Panc1 (cell line): ENCODE data around the gene ENOX2. TPM values are rescaled to one million over a fixed set of nuclear protein-coding genes. Genes with fewer than 3 reads are reported as not detected.
"Not testable (repeated sequence)": the region's sequence is repeated elsewhere in the genome, so short reads cannot be mapped to it uniquely, and the experiment has no call there.

Experiments used
- ATAC-seq: fragments of 200-7000 bp; cut with Tn5 transposase; 2 replicates; pipeline ENCODE4 v1.9.1; 2020; ENCODE audit warnings: mild to moderate bottlenecking, moderate library complexity
- BruUV-seq: library from RNA; stranded (reverse); fragments of 400-500 nt; replicated peaks from 2 replicates; lab custom pipeline; 2021; lab: Mats Ljungman, UMichigan
- CTCF ChIA-PET: fragments of 300-600 bp; sonication (Branson Sonifier 250); formaldehyde crosslinking; loops from one replicate; lab custom pipeline; 2022; ENCODE audit warnings: antibody characterized with exemption; lab: Charles Lee
- POLR2A ChIA-PET: fragments of 300-600 bp; sonication (Branson Sonifier 250); formaldehyde crosslinking; loops from one replicate; lab custom pipeline; 2022; ENCODE audit warnings: antibody characterized with exemption; lab: Charles Lee
- DNase-seq: peaks from one replicate; pipeline ENCODE4 v3.0.0-alpha.2; 2010; ENCODE audit warnings: low read depth, low spot score
- H3K27ac ChIP-seq: 2 replicates; pipeline ENCODE4 v1.5.1; 2011; ENCODE audit warnings: mild to moderate bottlenecking, low read length, inconsistent platforms
- H3K27me3 ChIP-seq: fragments of 200-500 bp; sonication (Bioruptor generic); 2 replicates; pipeline ENCODE4 v1.6.0; 2014; ENCODE audit warnings: low read length, inconsistent platforms; ENCODE audit not compliant: control insufficient read depth, insufficient read depth
- H3K36me3 ChIP-seq: fragments of 200-500 bp; sonication (Bioruptor generic); 2 replicates; pipeline ENCODE4 v1.5.1; 2014; ENCODE audit warnings: inconsistent platforms, mild to moderate bottlenecking, low read length, moderate library complexity; ENCODE audit not compliant: control insufficient read depth, insufficient read depth
- H3K4me1 ChIP-seq: 2 replicates; pipeline ENCODE4 v1.5.1; 2011; ENCODE audit warnings: inconsistent platforms, mild to moderate bottlenecking, low read length, moderate library complexity; ENCODE audit not compliant: control insufficient read depth, insufficient read depth
- H3K4me3 ChIP-seq, 2 experiments: 2 replicates each; pipeline ENCODE4 v1.5.1; 2011 to 2012; ENCODE audit warnings: low read depth in 2 of 2, low read length in 2 of 2, mild to moderate bottlenecking in 2 of 2, inconsistent platforms in 1 of 2, moderate library complexity in 1 of 2
- H3K9me3 ChIP-seq: fragments of 200-500 bp; sonication (Bioruptor generic); 2 replicates; pipeline ENCODE4 v1.5.1; 2014; ENCODE audit warnings: low read depth, mild to moderate bottlenecking, inconsistent platforms, low read length, moderate library complexity; ENCODE audit not compliant: control insufficient read depth, insufficient read depth
- CTCF ChIP-seq: fragments of 450-650 bp; IDR thresholded peaks from 2 replicates; pipeline ENCODE4 v1.5.1; 2017; ENCODE audit warnings: mild to moderate bottlenecking
- POLR2AphosphoS5 ChIP-seq: IDR thresholded peaks from 2 replicates; pipeline ENCODE4 v1.6.1; 2012; ENCODE audit warnings: mild to moderate bottlenecking, low read depth, low read length, moderate library complexity
- REST ChIP-seq, 2 experiments: IDR thresholded peaks; 2 replicates each; pipeline ENCODE4 v1.6.1; 2011 to 2012; ENCODE audit warnings: low read depth in 2 of 2, control low read depth in 1 of 2, low read length in 1 of 2, mild to moderate bottlenecking in 1 of 2, moderate library complexity in 1 of 2; ENCODE audit not compliant: insufficient read depth in 1 of 2
- SIN3A ChIP-seq: IDR thresholded peaks from 2 replicates; pipeline ENCODE4 v1.6.1; 2012; ENCODE audit warnings: low read depth, mild to moderate bottlenecking, low read length, moderate library complexity, borderline replicate concordance; ENCODE audit not compliant: insufficient read depth
- TCF7L2 ChIP-seq: IDR thresholded peaks from 2 replicates; pipeline ENCODE4 v1.6.1; 2011; ENCODE audit warnings: mild to moderate bottlenecking, low read depth, low read length, inconsistent platforms
- in situ Hi-C: cut with HindIII; loops from 2 replicates; pipeline ENCODE4 v1.10.0; 2016; ENCODE audit warnings: low sequenced_read_pairs, low pct_unique_long_range_greater_than_20kb
- intact Hi-C: fragments of 100-400 bp; cut with micrococcal nuclease; formaldehyde crosslinking; loops from one replicate; pipeline ENCODE4 v1.10.0; 2022; ENCODE audit not compliant: unreplicated experiment
- total RNA-seq: library from RNA; stranded (reverse); gene quantifications from one replicate; pipeline ENCODE4 v1.2.1, GENCODE V29; 2021; ENCODE audit not compliant: unreplicated experiment

ENOX2 gene
- total RNA-seq, 1 experiment from 2014 or later: 12.4 TPM

- ChIA-PET CTCF (no interaction called here), POLR2A (no interaction called here)
- TF ChIP-seq POLR2AphosphoS5 (no peak), CTCF (no peak), SIN3A (no peak), TCF7L2 (no peak), REST (IDR thresholded peaks at IDR 0.05; ENCODE audit: insufficient read depth in 1 of 2, low read depth in 2 of 2, low read length in 1 of 2) (no peak)
- Histone ChIP-seq H3K4me1 (no peaks in the 10 kb centered on the region), H3K36me3 (no peaks in the 10 kb centered on the region), H3K9me3 (no peaks in the 10 kb centered on the region), H3K4me3 (no peak overlapping the region), H3K27me3 (no peaks in the 10 kb centered on the region), H3K27ac (no peak overlapping the region)
- in situ Hi-C loops (no loop called here), intact Hi-C loops (no loop called here)
- ATAC-seq (no peak), DNase-seq (no peak)
- BruUV-seq: no TSS peak
Measured at GRCh38 chrX:130826249-130826648, 76.8 kb downstream of the ENOX2 start.

- no peaks in the 10 kb centered on the region for H3K27me3 ChIP-seq
- TF ChIP-seq REST (IDR thresholded peaks at IDR 0.05; ENCODE audit: insufficient read depth in 1 of 2, low read depth in 2 of 2, low read length in 1 of 2) (no peak), TCF7L2 (no peak), POLR2AphosphoS5 (no peak), CTCF (no peak), SIN3A (no peak)
- ChIA-PET POLR2A (no interaction called here), CTCF (no interaction called here)
- no TSS peak for BruUV-seq
- no peak overlapping the region for H3K27ac ChIP-seq
- H3K36me3 ChIP-seq: no peaks in the 10 kb centered on the region
- no peak overlapping the region for H3K4me3 ChIP-seq
- in situ Hi-C loops: no loop called here
- ATAC-seq (no peak), DNase-seq (no peak)
- intact Hi-C loops: no loop called here
- no peaks in the 10 kb centered on the region for H3K9me3 ChIP-seq
- H3K4me1 ChIP-seq: no peaks in the 10 kb centered on the region
Measured at GRCh38 chrX:130825525-130825924, 77.5 kb downstream of the ENOX2 start.

- H3K9me3 ChIP-seq, H3K36me3 ChIP-seq, POLR2A ChIA-PET, BruUV-seq, H3K4me1 ChIP-seq, intact Hi-C loops, H3K27ac ChIP-seq, ATAC-seq, in situ Hi-C loops, H3K4me3 ChIP-seq, H3K27me3 ChIP-seq, DNase-seq, CTCF ChIA-PET: not testable (repeated sequence)
Measured at GRCh38 chrX:130819367-130819766, 83.6 kb downstream of the ENOX2 start.

GRCh38 chrX:130813932-130814331 is 89.1 kb downstream of the ENOX2 start:
- BruUV-seq, H3K27ac ChIP-seq, H3K4me3 ChIP-seq, H3K4me1 ChIP-seq, H3K27me3 ChIP-seq, POLR2A ChIA-PET, DNase-seq, CTCF ChIA-PET, intact Hi-C loops, H3K9me3 ChIP-seq, ATAC-seq, in situ Hi-C loops, H3K36me3 ChIP-seq: not testable (repeated sequence)
